ENCODE results near the gene SORCS3. TPM values are rescaled to one million over a fixed set of nuclear protein-coding genes. Genes with fewer than 3 reads are reported as not detected.

SORCS3 gene
- total and polyA plus RNA-seq, 9 of the 15 experiments (the other 6 are each of a cell fraction or from before 2014, with no cell fraction given), result not detected

- Histone ChIP-seq H3K4me2 (ENCODE audit: insufficient read depth, low read length) (no peak overlapping the region), H3K4me3 (no peak overlapping the region), H3K27ac (ENCODE audit: extremely low read depth, low read depth, low read length) (no peak overlapping the region), H3K9ac (ENCODE audit: insufficient read depth in 1 of 2, low read depth in 2 of 2, low read length in 2 of 2) (no peak overlapping the region), H3K27me3 (ENCODE audit: control insufficient read depth in 2 of 2, insufficient read depth in 2 of 2, low read length in 2 of 2) (no peaks in the 10 kb centered on the region), H3K9me3 (replicated peaks; ENCODE audit: control insufficient read depth, insufficient read depth, low read depth, low read length) (no peaks in the 10 kb centered on the region), H3K9me1 (ENCODE audit: control insufficient read depth, insufficient read depth, low read length) (no peaks in the 10 kb centered on the region), H3K4me1 (replicated peaks in 1 of 2; ENCODE audit: control insufficient read depth in 2 of 2, insufficient read depth in 2 of 2, low read length in 2 of 2) (no peaks in the 10 kb centered on the region), H3K79me2 (ENCODE audit: control insufficient read depth, insufficient read depth, low read length) (no peaks in the 10 kb centered on the region), H4K20me1 (replicated peaks; ENCODE audit: control insufficient read depth, insufficient read depth, low read length) (no peaks in the 10 kb centered on the region), H2AFZ (ENCODE audit: low read depth, low read length) (no peak overlapping the region), H3K36me3 (ENCODE audit: control insufficient read depth, insufficient read depth, low read length) (no peaks in the 10 kb centered on the region)
- ChIA-PET CTCF (ENCODE audit: low intra/inter-chr PET ratio) (no interaction called here), POLR2A (interaction anchor here (0.6 kb wide), 1 partner anchor 16 kb away, joined by 3 read pairs; no protein-coding TSS in a partner anchor)
- WGBS (ENCODE audit: insufficient coverage, low coverage, missing lambda C conversion rate), result 0% methylated on average over 3 of the region's 3 CpGs
- no TSS peak for BruUV-seq (replicated peaks)
- FAIRE-seq (no peak), DNase-seq (ENCODE audit: extremely low read depth in 1 of 4, low spot score in 3 of 4) (no peak), ATAC-seq (no peak)
- intact Hi-C loops (cut with micrococcal nuclease), result no loop called here
- TF ChIP-seq NCOA2 (IDR thresholded peaks at IDR 0.05; ENCODE audit: partially characterized antibody in 2 of 2), result no peak
- in situ Hi-C loops (cut with MboI), result no loop called here
Observed at GRCh38 chr10:104778371-104778770, 137.3 kb downstream of the SORCS3 start.

- Histone ChIP-seq H3K9me1 (ENCODE audit: control insufficient read depth, insufficient read depth, low read length) (no peaks in the 10 kb centered on the region), H3K36me3 (ENCODE audit: control insufficient read depth, insufficient read depth, low read length) (no peaks in the 10 kb centered on the region), H3K4me3 (no peak overlapping the region), H3K4me2 (ENCODE audit: insufficient read depth, low read length) (no peak overlapping the region), H3K79me2 (ENCODE audit: control insufficient read depth, insufficient read depth, low read length) (no peaks in the 10 kb centered on the region), H2AFZ (ENCODE audit: low read depth, low read length) (no peak overlapping the region), H3K27ac (ENCODE audit: extremely low read depth, low read depth, low read length) (no peak overlapping the region), H4K20me1 (replicated peaks; ENCODE audit: control insufficient read depth, insufficient read depth, low read length) (no peaks in the 10 kb centered on the region), H3K9ac (ENCODE audit: insufficient read depth in 1 of 2, low read depth in 2 of 2, low read length in 2 of 2) (no peak overlapping the region), H3K27me3 (ENCODE audit: control insufficient read depth in 2 of 2, insufficient read depth in 2 of 2, low read length in 2 of 2) (no peaks in the 10 kb centered on the region), H3K9me3 (replicated peaks; ENCODE audit: control insufficient read depth, insufficient read depth, low read depth, low read length) (no peaks in the 10 kb centered on the region), H3K4me1 (replicated peaks in 1 of 2; ENCODE audit: control insufficient read depth in 2 of 2, insufficient read depth in 2 of 2, low read length in 2 of 2) (no peaks in the 10 kb centered on the region)
- intact Hi-C loops (cut with micrococcal nuclease), result no loop called here
- ChIA-PET CTCF (ENCODE audit: low intra/inter-chr PET ratio) (no interaction called here), POLR2A (no interaction called here)
- no TSS peak for BruUV-seq (replicated peaks)
- FAIRE-seq, result no peak
- 0% methylated on average over 8 of the region's 14 CpGs for WGBS (ENCODE audit: insufficient coverage, low coverage, missing lambda C conversion rate)
- no peak for ATAC-seq
- DNase-seq (ENCODE audit: extremely low read depth in 1 of 4, low spot score in 3 of 4), result no peak
- in situ Hi-C loops (cut with MboI), result no loop called here
- TF ChIP-seq MEF2D (tag; conservative IDR thresholded peaks at IDR 0.05; ENCODE audit: low read depth) (no peak), E2F6 (IDR thresholded peaks at IDR 0.05; ENCODE audit: borderline replicate concordance in 1 of 2, extremely low read depth in 1 of 2, insufficient read depth in 1 of 2, insufficient read length in 1 of 2, low read depth in 1 of 2, low read length in 1 of 2, poor library complexity in 1 of 2, severe bottlenecking in 1 of 2) (no peak), ZNF143 (CRISPR knock-in tag; IDR thresholded peaks at IDR 0.05) (no peak), GABPA (tag; conservative IDR thresholded peaks at IDR 0.05; ENCODE audit: low read depth) (no peak), RHOXF2B (CRISPR knock-in tag; conservative IDR thresholded peaks at IDR 0.05) (no peak), NFIC (IDR thresholded peaks at IDR 0.05) (no peak), ZNF12 (CRISPR knock-in tag; IDR thresholded peaks at IDR 0.05) (no peak), BRD4 (IDR thresholded peaks at IDR 0.05) (no peak), ZNF785 (CRISPR knock-in tag; IDR thresholded peaks at IDR 0.05) (no peak), CBX1 (IDR thresholded peaks at IDR 0.05; ENCODE audit: low read depth) (no peak), EWSR1 (IDR thresholded peaks at IDR 0.05; ENCODE audit: borderline replicate concordance, low read depth, partially characterized antibody) (no peak), MAX (CRISPR knock-in tag; IDR thresholded peaks at IDR 0.05) (no peak)
Observed at GRCh38 chr10:104779701-104780100, 138.6 kb downstream of the SORCS3 start.

Data from K562 (cell line).